Right atrium auricular region (tissue), 2 donors: Measurements from ENCODE around the gene CACNA2D3. TPM values are rescaled to one million over a fixed set of nuclear protein-coding genes. Genes with fewer than 3 reads are reported as not detected.

Experiments
- DNase-seq: peaks from one replicate; pipeline ENCODE4 v3.0.0-alpha.2; 2019; ENCODE audit warnings: low spot score
- H3K27ac ChIP-seq, 2 donors: fragments of 200-600 bp; sonication (generic); 1 replicate in 1 of 2; 2 replicates in 1 of 2; pipeline ENCODE4 v1.5.1; 2016 to 2019
- H3K27me3 ChIP-seq, 2 donors: fragments of 200-600 bp; sonication (generic); one replicate each; pipeline versions ENCODE4 v1.5.1 to v1.6.0; 2017 to 2019
- H3K36me3 ChIP-seq: fragments of 200-600 bp; sonication (generic); one replicate; pipeline ENCODE4 v1.5.1; 2016
- H3K4me1 ChIP-seq, 2 donors: fragments of 200-600 bp; sonication (generic); one replicate each; pipeline versions ENCODE4 v1.5.1 to v1.6.0; 2017 to 2019
- H3K4me3 ChIP-seq, 2 donors: fragments of 200-600 bp; sonication (generic); 1 replicate in 1 of 2; 2 replicates in 1 of 2; pipeline ENCODE4 v1.5.1; 2017 to 2019; ENCODE audit warnings: mild to moderate bottlenecking in 1 of 2, moderate library complexity in 1 of 2
- H3K9me3 ChIP-seq, 2 donors: fragments of 200-600 bp; sonication (generic); one replicate each; pipeline ENCODE4 v1.5.1; 2019
- CTCF ChIP-seq, 2 donors: fragments of 200-600 bp; sonication (generic); IDR thresholded peaks; one replicate each; pipeline ENCODE4 v1.5.1; 2019; ENCODE audit warnings: antibody characterized with exemption in 2 of 2
- total RNA-seq, 2 donors: library from RNA; depleted of rRNA; stranded (reverse); fragments of >200 nt; gene quantifications; one replicate each; pipeline ENCODE4 v1.1.0, GENCODE V29; 2016

CACNA2D3 gene
- total RNA-seq, 2 donors from 2014 or later: 10.9 to 17.2 TPM

- Histone ChIP-seq H3K4me1 (peaks cover 0 to 13% of the 10 kb centered on the region in 2 donors), H3K4me3 (no peak overlapping the region), H3K36me3 (no peaks in the 10 kb centered on the region), H3K27me3 (no peaks in the 10 kb centered on the region), H3K27ac (no peak overlapping the region), H3K9me3 (no peaks in the 10 kb centered on the region)
- TF ChIP-seq CTCF (IDR thresholded peaks at IDR 0.05): no peak
- no peak for DNase-seq
These were observed 877.5 kb downstream of the CACNA2D3 start for GRCh38 chr3:54999811-55000210.

- no peak for TF ChIP-seq CTCF (IDR thresholded peaks at IDR 0.05)
- no peaks in the 10 kb centered on the region for H3K9me3 ChIP-seq
- H3K36me3 ChIP-seq: no peaks in the 10 kb centered on the region
- H3K4me3 ChIP-seq: no peak overlapping the region
- H3K4me1 ChIP-seq: peaks cover 0 to 13% of the 10 kb centered on the region in 2 donors
- no peaks in the 10 kb centered on the region for H3K27me3 ChIP-seq
- peak; percentile 67 for DNase-seq
- no peak overlapping the region for H3K27ac ChIP-seq
These were observed 878.2 kb downstream of the CACNA2D3 start for GRCh38 chr3:55000546-55000945.

GRCh38 chr3:55000953-55001352 lies 878.6 kb downstream of the CACNA2D3 start:
- no peak for TF ChIP-seq CTCF (IDR thresholded peaks at IDR 0.05)
- Histone ChIP-seq H3K27ac (no peak overlapping the region), H3K9me3 (no peaks in the 10 kb centered on the region), H3K4me3 (no peak overlapping the region), H3K4me1 (peaks cover 0 to 13% of the 10 kb centered on the region in 2 donors), H3K36me3 (no peaks in the 10 kb centered on the region), H3K27me3 (no peaks in the 10 kb centered on the region)
- DNase-seq: no peak

GRCh38 chr3:55002416-55002930 lies 880.1 kb downstream of the CACNA2D3 start:
- DNase-seq: no peak
- Histone ChIP-seq H3K9me3 (no peaks in the 10 kb centered on the region), H3K27ac (no peak overlapping the region), H3K4me1 (peaks cover 0 to 13% of the 10 kb centered on the region in 2 donors), H3K4me3 (no peak overlapping the region), H3K27me3 (no peaks in the 10 kb centered on the region), H3K36me3 (no peaks in the 10 kb centered on the region)
- TF ChIP-seq CTCF (IDR thresholded peaks at IDR 0.05): no peak

DNA sequence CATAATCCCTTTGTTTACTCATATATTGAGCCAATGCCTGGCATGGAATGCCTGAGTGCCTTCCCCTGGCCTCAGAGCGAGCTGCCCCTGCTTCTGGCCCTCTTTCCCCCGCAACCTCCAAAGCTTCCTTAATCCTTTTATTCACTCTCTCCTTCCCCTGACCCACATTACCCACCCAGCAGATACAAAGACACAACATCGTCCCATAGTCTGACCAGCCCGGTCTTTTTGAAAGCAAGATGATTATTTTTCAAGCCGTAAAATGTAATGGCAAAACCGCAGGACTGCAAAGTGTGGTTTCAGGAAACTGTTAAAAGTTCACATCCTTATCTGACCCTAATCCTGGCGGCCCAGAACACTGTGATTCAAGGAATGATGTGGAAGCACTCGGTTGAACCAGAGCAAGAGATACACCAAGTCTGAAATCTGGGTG lies 883.9 kb downstream of the CACNA2D3 start:
- Histone ChIP-seq H3K27ac (no peak overlapping the region), H3K27me3 (no peaks in the 10 kb centered on the region), H3K36me3 (no peaks in the 10 kb centered on the region), H3K9me3 (no peaks in the 10 kb centered on the region), H3K4me3 (no peak overlapping the region), H3K4me1 (no peaks in the 10 kb centered on the region)
- no peak for TF ChIP-seq CTCF (IDR thresholded peaks at IDR 0.05)
- DNase-seq: no peak

- Histone ChIP-seq H3K36me3 (no peaks in the 10 kb centered on the region), H3K4me1 (no peaks in the 10 kb centered on the region), H3K27me3 (no peaks in the 10 kb centered on the region), H3K9me3 (no peaks in the 10 kb centered on the region), H3K4me3 (no peak overlapping the region), H3K27ac (no peak overlapping the region)
- DNase-seq: no peak
- TF ChIP-seq CTCF (IDR thresholded peaks at IDR 0.05): no peak
These were observed 885.6 kb downstream of the CACNA2D3 start for GRCh38 chr3:55007971-55008370.
